H1 (cell line): ENCODE measurements around the gene PCDHB16.

Experiments used
- CREB1 ChIP-seq: IDR thresholded peaks from 2 replicates; pipeline ENCODE4 v1.6.1; 2012; ENCODE audit warnings: inconsistent platforms
- EZH2 ChIP-seq: fragments of 200-600 bp; sonication (generic); IDR thresholded peaks from 2 replicates; pipeline ENCODE4 v1.7.1; 2012; ENCODE audit warnings: low read depth, mild to moderate bottlenecking, moderate library complexity, low read length, inconsistent platforms; ENCODE audit not compliant: severe bottlenecking
- TF ChIP-seq, protein P1 (sequence below), 3 experiments: IDR thresholded peaks; 1 replicate in 2 of 3; 2 replicates in 1 of 3; pipeline versions ENCODE4 v1.5.1 to v1.6.1; 2011; ENCODE audit warnings: low read length in 3 of 3, mild to moderate bottlenecking in 3 of 3, inconsistent platforms in 2 of 3, low read depth in 1 of 3, moderate library complexity in 1 of 3; ENCODE audit not compliant: insufficient read depth in 1 of 3; ENCODE audit errors: control extremely low read depth in 1 of 3

DNA sequence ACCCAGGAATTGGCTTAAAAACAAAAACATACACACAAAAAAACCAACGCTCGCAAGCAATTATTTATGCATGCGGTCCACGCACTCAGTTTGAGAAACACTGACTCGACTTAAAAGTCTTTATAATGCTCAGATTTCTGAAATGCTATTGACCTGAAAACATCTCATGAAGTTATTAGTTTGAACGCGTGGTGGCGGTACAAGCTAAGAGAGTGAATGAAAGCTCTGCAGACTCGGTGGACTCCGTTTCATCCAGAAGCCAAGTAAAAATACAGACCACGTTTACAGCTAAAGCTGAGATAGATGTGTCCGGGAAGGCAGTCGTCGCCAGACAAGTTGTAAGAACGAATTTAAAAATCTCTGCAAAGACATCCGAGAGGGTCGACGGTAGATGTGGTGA lies 32.4 kb upstream of the PCDHB16 start, which contains the start of gene PCDHB6:
- no peak for TF ChIP-seq EZH2
- TF ChIP-seq, protein P1, sequence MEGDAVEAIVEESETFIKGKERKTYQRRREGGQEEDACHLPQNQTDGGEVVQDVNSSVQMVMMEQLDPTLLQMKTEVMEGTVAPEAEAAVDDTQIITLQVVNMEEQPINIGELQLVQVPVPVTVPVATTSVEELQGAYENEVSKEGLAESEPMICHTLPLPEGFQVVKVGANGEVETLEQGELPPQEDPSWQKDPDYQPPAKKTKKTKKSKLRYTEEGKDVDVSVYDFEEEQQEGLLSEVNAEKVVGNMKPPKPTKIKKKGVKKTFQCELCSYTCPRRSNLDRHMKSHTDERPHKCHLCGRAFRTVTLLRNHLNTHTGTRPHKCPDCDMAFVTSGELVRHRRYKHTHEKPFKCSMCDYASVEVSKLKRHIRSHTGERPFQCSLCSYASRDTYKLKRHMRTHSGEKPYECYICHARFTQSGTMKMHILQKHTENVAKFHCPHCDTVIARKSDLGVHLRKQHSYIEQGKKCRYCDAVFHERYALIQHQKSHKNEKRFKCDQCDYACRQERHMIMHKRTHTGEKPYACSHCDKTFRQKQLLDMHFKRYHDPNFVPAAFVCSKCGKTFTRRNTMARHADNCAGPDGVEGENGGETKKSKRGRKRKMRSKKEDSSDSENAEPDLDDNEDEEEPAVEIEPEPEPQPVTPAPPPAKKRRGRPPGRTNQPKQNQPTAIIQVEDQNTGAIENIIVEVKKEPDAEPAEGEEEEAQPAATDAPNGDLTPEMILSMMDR (IDR thresholded peaks at IDR 0.05; ENCODE audit: control extremely low read depth in 1 of 3, insufficient read depth in 1 of 3, low read depth in 1 of 3, low read length in 3 of 3), result peak in 2 of 3 experiments; percentile 39 to 44; a peak in 2 of 4 replicates
- TF ChIP-seq CREB1, result no peak
